NCI-H2196 (cell line): ENCODE measurements around the gene PPP2R2C.
A peak's percentile ranks its signal among the peaks of the same experiment; 100 is the strongest.

Experiments
- DNase-seq: peaks from one replicate; lab custom pipeline; 2025; ENCODE audit not compliant: unreplicated experiment; lab: John Stamatoyannopoulos, UW

PPP2R2C gene

GRCh38 chr4:6494431-6495295 lies 22.2 kb upstream of the PPP2R2C start:
- DNase-seq = no peak

- no peak for DNase-seq
These were observed 21.4 kb upstream of the PPP2R2C start for GRCh38 chr4:6493658-6494304.

- DNase-seq = no peak
These were observed 20.6 kb upstream of the PPP2R2C start for GRCh38 chr4:6492861-6493657.

- no peak for DNase-seq
These were observed 19.7 kb upstream of the PPP2R2C start for GRCh38 chr4:6492027-6492590.

GRCh38 chr4:6491235-6491634 lies 18.8 kb upstream of the PPP2R2C start:
- no peak for DNase-seq

- DNase-seq = no peak
These were observed 17.5 kb upstream of the PPP2R2C start for GRCh38 chr4:6489927-6490326.

GRCh38 chr4:6487466-6487865 lies 15.1 kb upstream of the PPP2R2C start:
- DNase-seq = no peak

- DNase-seq = no peak
These were observed 8.2 kb upstream of the PPP2R2C start for GRCh38 chr4:6480534-6481088.

- no peak for DNase-seq
These were observed 6.3 kb upstream of the PPP2R2C start for GRCh38 chr4:6478546-6479220.

- no peak for DNase-seq
These were observed 4.5 kb upstream of the PPP2R2C start for GRCh38 chr4:6476893-6477292.

GRCh38 chr4:6475492-6476020 lies 3.1 kb upstream of the PPP2R2C start:
- no peak for DNase-seq

- DNase-seq = no peak
These were observed 2.5 kb upstream of the PPP2R2C start for GRCh38 chr4:6474705-6475457.

GRCh38 chr4:6474053-6474568 lies 1.7 kb upstream of the PPP2R2C start:
- no peak for DNase-seq

- no peak for DNase-seq
These were observed 1.0 kb upstream of the PPP2R2C start for GRCh38 chr4:6473264-6474052.

- DNase-seq = no peak
These were observed 417 bp downstream of the PPP2R2C start for GRCh38 chr4:6472008-6472386.

GRCh38 chr4:6471307-6472007 lies 957 bp downstream of the PPP2R2C start:
- no peak for DNase-seq

- peak; percentile 55 for DNase-seq
These were observed 1.7 kb downstream of the PPP2R2C start for GRCh38 chr4:6470502-6471306.
